H1 (cell line): ENCODE data around the gene ATCAY. TPM values are rescaled to one million over a fixed set of nuclear protein-coding genes. Genes with fewer than 3 reads are reported as not detected.

ENCODE experiments used
- CTCF ChIA-PET: fragments of 300-600 bp; sonication (Branson Sonifier 250); formaldehyde crosslinking; loops from one replicate; lab custom pipeline; 2021; ENCODE audit not compliant: partially characterized antibody; lab: Charles Lee
- POLR2A ChIA-PET: fragments of 300-600 bp; sonication (Branson Sonifier 250); formaldehyde crosslinking; loops from one replicate; lab custom pipeline; 2021; ENCODE audit warnings: inconsistent platforms; ENCODE audit not compliant: partially characterized antibody; lab: Charles Lee
- DNase-seq, 2 experiments: peaks; one replicate each; pipeline versions ENCODE4 v3.0.0 to v3.0.0-alpha.2; 2010 to 2022; ENCODE audit warnings: low spot score in 2 of 2, low read depth in 1 of 2, mixed read lengths in 1 of 2
- FAIRE-seq: peaks from 2 replicates; lab custom pipeline; 2011; peaks lifted over from hg19 to GRCh38; lab: Jason Lieb, UNC
- H2AFZ ChIP-seq: 2 replicates; pipeline ENCODE4 v1.8.1; 2012; ENCODE audit warnings: low read length, inconsistent platforms
- H2AK5ac ChIP-seq: 2 replicates; pipeline ENCODE4 v1.6.1; 2013; ENCODE audit warnings: low read depth, low read length
- H2BK120ac ChIP-seq: replicated peaks from 2 replicates; pipeline ENCODE3; 2013; ENCODE audit warnings: low read depth, low read length, inconsistent platforms
- H2BK12ac ChIP-seq: 2 replicates; pipeline ENCODE4 v1.6.1; 2013; ENCODE audit warnings: low read depth, low read length
- H2BK15ac ChIP-seq: 2 replicates; pipeline ENCODE4 v1.6.1; 2013; ENCODE audit warnings: low read length
- H2BK20ac ChIP-seq: 2 replicates; pipeline ENCODE4 v1.6.1; 2013; ENCODE audit warnings: low read length
- H2BK5ac ChIP-seq: 2 replicates; pipeline ENCODE4 v1.6.1; 2013; ENCODE audit warnings: low read depth, low read length
- H3K14ac ChIP-seq: 2 replicates; pipeline ENCODE4 v1.6.1; 2013; ENCODE audit warnings: inconsistent platforms; ENCODE audit not compliant: insufficient read length
- H3K18ac ChIP-seq: 2 replicates; pipeline ENCODE4 v1.6.1; 2013; ENCODE audit warnings: low read length; ENCODE audit errors: extremely low read depth
- H3K23ac ChIP-seq: 2 replicates; pipeline ENCODE4 v1.6.1; 2013; ENCODE audit warnings: inconsistent platforms; ENCODE audit not compliant: insufficient read length
- H3K23me2 ChIP-seq: 2 replicates; pipeline ENCODE4 v1.6.1; 2013; ENCODE audit warnings: low read depth, low read length
- H3K27ac ChIP-seq: 2 replicates; pipeline ENCODE4 v1.6.1; 2011; ENCODE audit warnings: low read depth, low read length, inconsistent platforms
- H3K27me3 ChIP-seq, 4 experiments: replicated peaks in 1 of 4; 1 replicate in 1 of 4; 2 replicates in 3 of 4; pipeline versions ENCODE4 v1.6.1 to v1.8.1; 2011 to 2013; ENCODE audit warnings: low read length in 3 of 4, mild to moderate bottlenecking in 3 of 4, inconsistent platforms in 2 of 4, mixed read lengths in 2 of 4, moderate library complexity in 1 of 4; ENCODE audit not compliant: control insufficient read depth in 3 of 4, insufficient read depth in 3 of 4; ENCODE audit errors: extremely low read depth in 1 of 4
- H3K36me3 ChIP-seq, 4 experiments: 2 replicates each; pipeline versions ENCODE4 v1.6.1 to v1.8.1; 2011 to 2013; ENCODE audit warnings: mild to moderate bottlenecking in 4 of 4, low read length in 3 of 4, moderate library complexity in 2 of 4, control low read depth in 1 of 4, inconsistent platforms in 1 of 4; ENCODE audit not compliant: insufficient read depth in 4 of 4, control insufficient read depth in 2 of 4
- H3K4ac ChIP-seq: replicated peaks from 2 replicates; pipeline ENCODE3; 2013; ENCODE audit warnings: low read length, low read depth, mixed read lengths, inconsistent platforms; ENCODE audit not compliant: insufficient read length
- H3K4me1 ChIP-seq, 4 experiments: replicated peaks in 1 of 4; 1 replicate in 1 of 4; 2 replicates in 3 of 4; pipeline versions ENCODE4 v1.6.1 to v1.8.1; 2011 to 2013; ENCODE audit warnings: low read length in 3 of 4, inconsistent platforms in 2 of 4, mixed read lengths in 1 of 4; ENCODE audit not compliant: insufficient read depth in 4 of 4, control insufficient read depth in 3 of 4
- H3K4me2 ChIP-seq, 2 experiments: 2 replicates each; pipeline versions ENCODE4 v1.6.1 to v1.8.1; 2011 to 2013; ENCODE audit warnings: low read depth in 2 of 2, low read length in 2 of 2, control low read depth in 1 of 2, inconsistent platforms in 1 of 2, mild to moderate bottlenecking in 1 of 2; ENCODE audit not compliant: insufficient read depth in 1 of 2
- H3K4me3 ChIP-seq, 4 experiments: fragments of 200-600, 300-600 bp in 1 of 4; sonication (generic), shearing (Covaris generic), sonication (Bioruptor Twin) in 1 of 4; 2 replicates each; pipeline versions ENCODE4 v1.5.1 to v1.8.1; 2011 to 2016; ENCODE audit warnings: low read length in 4 of 4, low read depth in 3 of 4, control low read depth in 2 of 4, inconsistent platforms in 2 of 4, mild to moderate bottlenecking in 2 of 4, mixed read lengths in 1 of 4, moderate library complexity in 1 of 4; ENCODE audit not compliant: insufficient read depth in 2 of 4; ENCODE audit errors: extremely low read depth in 1 of 4
- H3K56ac ChIP-seq: replicated peaks from 2 replicates; pipeline ENCODE3; 2013; ENCODE audit warnings: low read depth, mild to moderate bottlenecking, mixed read lengths, low read length, inconsistent platforms; ENCODE audit not compliant: insufficient read length
- H3K79me1 ChIP-seq: 2 replicates; pipeline ENCODE4 v1.6.1; 2013; ENCODE audit warnings: low read depth, low read length, control low read depth
- H3K79me2 ChIP-seq, 2 experiments: 2 replicates each; pipeline versions ENCODE4 v1.6.1 to v1.8.1; 2012 to 2013; ENCODE audit warnings: low read length in 2 of 2, mild to moderate bottlenecking in 2 of 2, inconsistent platforms in 1 of 2; ENCODE audit not compliant: insufficient read depth in 2 of 2, control insufficient read depth in 1 of 2
- H3K9ac ChIP-seq, 4 experiments: replicated peaks in 1 of 4; 1 replicate in 1 of 4; 2 replicates in 3 of 4; pipeline versions ENCODE4 v1.6.1 to v1.8.1; 2011 to 2013; ENCODE audit warnings: low read depth in 3 of 4, low read length in 3 of 4, control low read depth in 2 of 4, mild to moderate bottlenecking in 2 of 4, moderate library complexity in 2 of 4, inconsistent platforms in 1 of 4; ENCODE audit errors: extremely low read depth in 1 of 4
- H3K9me3 ChIP-seq, 2 experiments: 2 replicates each; pipeline versions ENCODE4 v1.6.1 to v1.8.1; 2012 to 2013; ENCODE audit warnings: mild to moderate bottlenecking in 2 of 2, moderate library complexity in 2 of 2, control low read depth in 1 of 2, inconsistent platforms in 1 of 2, low read depth in 1 of 2, low read length in 1 of 2, mixed read lengths in 1 of 2; ENCODE audit not compliant: insufficient read depth in 2 of 2
- H4K20me1 ChIP-seq, 2 experiments: replicated peaks in 1 of 2; 2 replicates each; pipeline versions ENCODE3 to v1.8.1; 2011 to 2013; ENCODE audit warnings: inconsistent platforms in 2 of 2, low read length in 2 of 2, mild to moderate bottlenecking in 1 of 2; ENCODE audit not compliant: insufficient read depth in 2 of 2, control insufficient read depth in 1 of 2
- H4K5ac ChIP-seq: 2 replicates; pipeline ENCODE4 v1.6.1; 2013; ENCODE audit warnings: low read length, low read depth, mixed read lengths, inconsistent platforms; ENCODE audit not compliant: insufficient read length
- H4K8ac ChIP-seq: 2 replicates; pipeline ENCODE4 v1.8.0; 2013; ENCODE audit warnings: mild to moderate bottlenecking, moderate library complexity, low read length, inconsistent platforms; ENCODE audit not compliant: insufficient read depth; ENCODE audit errors: extremely low read depth
- H4K91ac ChIP-seq: replicated peaks from 2 replicates; pipeline ENCODE3; 2013; ENCODE audit warnings: low read length, mixed read lengths, inconsistent platforms; ENCODE audit not compliant: insufficient read length
- ATF2 ChIP-seq: IDR thresholded peaks from 2 replicates; pipeline ENCODE4 v1.6.1; 2012; ENCODE audit warnings: low read length, inconsistent platforms
- BACH1 ChIP-seq: IDR thresholded peaks from 2 replicates; pipeline ENCODE4 v1.6.1; 2012; ENCODE audit warnings: low read length, improper control_type of control experiment
- BRCA1 ChIP-seq: IDR thresholded peaks from 2 replicates; pipeline ENCODE4 v1.6.1; 2012; ENCODE audit warnings: low read depth, low read length, improper control_type of control experiment
- CTBP2 ChIP-seq: IDR thresholded peaks from 2 replicates; pipeline ENCODE4 v1.7.0; 2011; ENCODE audit warnings: borderline replicate concordance, mild to moderate bottlenecking, moderate library complexity, mixed read lengths, low read length; ENCODE audit not compliant: insufficient read depth, insufficient read length
- HDAC2 ChIP-seq, 2 experiments: fragments of 300-600 bp in 1 of 2; sonication (generic) in 1 of 2; IDR thresholded peaks; 2 replicates each; pipeline ENCODE4 v1.6.1; 2011 to 2012; ENCODE audit warnings: low read depth in 2 of 2, low read length in 2 of 2, mild to moderate bottlenecking in 2 of 2, moderate library complexity in 2 of 2, borderline replicate concordance in 1 of 2, inconsistent platforms in 1 of 2
- KDM4A ChIP-seq: IDR thresholded peaks from one replicate; pipeline ENCODE4 v1.7.1; 2012; ENCODE audit warnings: low read depth, mild to moderate bottlenecking, moderate library complexity, low read length, inconsistent platforms; ENCODE audit not compliant: severe bottlenecking
- RFX5 ChIP-seq: IDR thresholded peaks from 2 replicates; pipeline ENCODE4 v1.6.1; 2011; ENCODE audit warnings: low read depth, low read length, improper control_type of control experiment, borderline replicate concordance
- RNF2 ChIP-seq: fragments of 200-900, 300-1000 bp; sonication (generic); IDR thresholded peaks from 2 replicates; pipeline ENCODE4 v1.7.1; 2016; ENCODE audit warnings: borderline replicate concordance, low read depth, mild to moderate bottlenecking, antibody characterized with exemption, low read length; ENCODE audit not compliant: poor library complexity, severe bottlenecking; ENCODE audit errors: missing control alignments
- SIX5 ChIP-seq: IDR thresholded peaks from 2 replicates; pipeline ENCODE4 v1.6.1; 2011; ENCODE audit warnings: mild to moderate bottlenecking, low read depth, low read length
- SP4 ChIP-seq: IDR thresholded peaks from 2 replicates; pipeline ENCODE4 v1.6.1; 2012; ENCODE audit warnings: low read length, inconsistent platforms
- YY1 ChIP-seq: IDR thresholded peaks from 2 replicates; pipeline ENCODE4 v1.6.1; 2011; ENCODE audit warnings: low read depth, mild to moderate bottlenecking, low read length
- WGBS, 2 experiments: shearing (Covaris generic) in 1 of 2; methylation state at CpG; one replicate each; pipeline versions ENCODE4 v1.1.6 to v1.1.7; 2013 to 2015; ENCODE audit warnings: low lambda C conversion rate in 2 of 2, mixed read lengths in 2 of 2, inconsistent platforms in 1 of 2, low coverage in 1 of 2, missing lambda C conversion rate in 1 of 2; ENCODE audit not compliant: insufficient replicate concordance in 2 of 2, insufficient coverage in 1 of 2, insufficient read length in 1 of 2; ENCODE audit errors: extremely low coverage in 1 of 2, missing lambda C conversion rate in 1 of 2; 5-methylcytosine and 5-hydroxymethylcytosine counted together
- polyA plus RNA-seq, 7 experiments: library from polyadenylated mRNA; depleted of rRNA in 3 of 7; stranded (reverse) in 5 of 7; unstranded in 2 of 7; fragments of >200 nt in 5 of 7; fragments of 200-250 nt in 2 of 7; gene quantifications; 1 replicate in 5 of 7; 2 replicates in 1 of 7; 4 replicates in 1 of 7; pipeline versions ENCODE4 v1.2.1 to v1.2.3, GENCODE V29; 2011 to 2013; ENCODE audit warnings: missing spikeins in 2 of 7, mixed read lengths in 2 of 7
- total RNA-seq: library from RNA; stranded (reverse); fragmentation: NEBNext Ultra II Directional; extraction: Animal tissue kit (Norgen Biotek cat#: 25700); gene quantifications from 2 replicates; pipeline ENCODE4 v1.2.1, GENCODE V29; 2021

Gene ATCAY
- total and polyA plus RNA-seq, 2 of the 8 experiments (the other 6 are each of a cell fraction or from before 2014, with no cell fraction given): 24.4 to 33.8 TPM

- Histone ChIP-seq H3K14ac (no peak overlapping the region), H4K8ac (no peak overlapping the region), H3K27ac (no peak overlapping the region), H4K20me1 (peaks cover under 1 to 3% of the 10 kb centered on the region in 2 experiments), H3K4me2 (no peak overlapping the region), H3K18ac (no peak overlapping the region), H3K79me2 (no peaks in the 10 kb centered on the region), H3K79me1 (peaks cover 5% of the 10 kb centered on the region; the same call in 1 of the 2 replicates), H2BK15ac (no peak overlapping the region), H2BK5ac (no peak overlapping the region), H3K9me3 (peaks cover 19 to 23% of the 10 kb centered on the region in 2 experiments; a peak in 3 of 4 replicates), H3K36me3 (peaks cover 0 to 18% (median 5%) of the 10 kb centered on the region in 4 experiments; a peak in 6 of 8 replicates), H2BK12ac (no peak overlapping the region), H2AK5ac (no peak overlapping the region), H2BK120ac (no peak overlapping the region), H3K4me3 (no peak overlapping the region), H4K5ac (no peak overlapping the region), H3K56ac (no peak overlapping the region), H3K9ac (no peak overlapping the region), H3K27me3 (no peaks in the 10 kb centered on the region), H3K23me2 (no peaks in the 10 kb centered on the region), H3K23ac (no peak overlapping the region), H4K91ac (no peak overlapping the region), H2AFZ (no peak overlapping the region), H3K4me1 (no peaks in the 10 kb centered on the region), H2BK20ac (no peak overlapping the region), H3K4ac (no peak overlapping the region)
- POLR2A ChIA-PET: interaction anchor here (1.8 kb wide), 1 partner anchor 129 kb away, joined by 7 read pairs; the partner anchor contains the start of gene EEF2
- DNase-seq (no peak), FAIRE-seq (no peak)
- CTCF ChIA-PET: interaction anchor here (1.4 kb wide), 1 partner anchor 71 kb away, joined by 5 read pairs; no protein-coding TSS in a partner anchor
- WGBS, 2 experiments: 89% methylated on average over 19 of the region's 19 CpGs; no CpG with 5 or more reads in 1 of the 2 experiments
- TF ChIP-seq BRCA1 (no peak), SP4 (no peak), SIX5 (no peak), ATF2 (no peak), BACH1 (no peak), RNF2 (no peak), HDAC2 (IDR thresholded peaks at IDR 0.05; ENCODE audit: borderline replicate concordance in 1 of 2, low read depth in 2 of 2, low read length in 2 of 2) (no peak), KDM4A (no peak), CTBP2 (no peak), YY1 (no peak), RFX5 (no peak)
Measured at GRCh38 chr19:3855320-3855719, 25.2 kb upstream of the ATCAY start.
